ENCODE results near the gene STK17B. TPM values are rescaled to one million over a fixed set of nuclear protein-coding genes. Genes with fewer than 3 reads are reported as not detected.

STK17B gene
- total and polyA plus RNA-seq, 2 of the 8 experiments (the other 6 are each of a cell fraction or from before 2014, with no cell fraction given) = 1.8 to 10.5 TPM

- H2AK5ac ChIP-seq (ENCODE audit: low read depth, low read length) = no peak overlapping the region
- POLR2A ChIA-PET (ENCODE audit: partially characterized antibody) = no interaction called here
- no peak overlapping the region for H4K91ac ChIP-seq (replicated peaks; ENCODE audit: insufficient read length, low read length)
- no peak overlapping the region for H2AFZ ChIP-seq (ENCODE audit: low read length)
- no peaks in the 10 kb centered on the region for H3K9me3 ChIP-seq (ENCODE audit: insufficient read depth in 2 of 2, low read depth in 1 of 2, low read length in 1 of 2)
- no peak overlapping the region for H2BK120ac ChIP-seq (replicated peaks; ENCODE audit: low read depth, low read length)
- 89% methylated on average over 6 of the region's 6 CpGs; no CpG with 5 or more reads in 1 of the 2 experiments for WGBS, 2 experiments (ENCODE audit: extremely low coverage in 1 of 2, insufficient coverage in 1 of 2, insufficient read length in 1 of 2, insufficient replicate concordance in 2 of 2, low coverage in 1 of 2, low lambda C conversion rate in 2 of 2, missing lambda C conversion rate in 1 of 2)
- H4K5ac ChIP-seq (ENCODE audit: insufficient read length, low read depth, low read length) = no peak overlapping the region
- H3K14ac ChIP-seq (ENCODE audit: insufficient read length) = no peak overlapping the region
- no peak overlapping the region for H4K8ac ChIP-seq (ENCODE audit: extremely low read depth, insufficient read depth, low read length)
- H3K79me1 ChIP-seq (ENCODE audit: low read depth, low read length) = no peaks in the 10 kb centered on the region
- H3K23ac ChIP-seq (ENCODE audit: insufficient read length) = no peak overlapping the region
- H3K23me2 ChIP-seq (ENCODE audit: low read depth, low read length) = no peaks in the 10 kb centered on the region
- no peaks in the 10 kb centered on the region for H3K27me3 ChIP-seq (replicated peaks in 1 of 4; ENCODE audit: control insufficient read depth in 3 of 4, extremely low read depth in 1 of 4, insufficient read depth in 3 of 4, low read length in 3 of 4)
- H3K9ac ChIP-seq (replicated peaks in 1 of 4; ENCODE audit: extremely low read depth in 1 of 4, low read depth in 3 of 4, low read length in 3 of 4) = no peak overlapping the region
- no peak overlapping the region for H3K4me3 ChIP-seq (ENCODE audit: extremely low read depth in 1 of 4, insufficient read depth in 2 of 4, low read depth in 3 of 4, low read length in 4 of 4)
- CTCF ChIA-PET (ENCODE audit: partially characterized antibody) = interaction anchor here (1.1 kb wide), 1 partner anchor 82 kb away, joined by 3 read pairs; no protein-coding TSS in a partner anchor
- no peak overlapping the region for H3K4ac ChIP-seq (replicated peaks; ENCODE audit: insufficient read length, low read depth, low read length)
- H3K18ac ChIP-seq (ENCODE audit: extremely low read depth, low read length) = no peak overlapping the region
- no peak overlapping the region for H3K4me2 ChIP-seq (ENCODE audit: insufficient read depth in 1 of 2, low read depth in 2 of 2, low read length in 2 of 2)
- no peak overlapping the region for H3K56ac ChIP-seq (replicated peaks; ENCODE audit: insufficient read length, low read depth, low read length)
- DNase-seq (ENCODE audit: low read depth in 1 of 2, low spot score in 2 of 2) (no peak), FAIRE-seq (no peak)
- no peak overlapping the region for H2BK5ac ChIP-seq (ENCODE audit: low read depth, low read length)
- no peak overlapping the region for H2BK20ac ChIP-seq (ENCODE audit: low read length)
- H2BK12ac ChIP-seq (ENCODE audit: low read depth, low read length) = no peak overlapping the region
- H3K4me1 ChIP-seq (replicated peaks in 1 of 4; ENCODE audit: control insufficient read depth in 3 of 4, insufficient read depth in 4 of 4, low read length in 3 of 4) = peaks cover 0 to 3% (median 0%) of the 10 kb centered on the region in 4 experiments; a peak in 1 of 7 replicates
- no peak overlapping the region for H3K27ac ChIP-seq (ENCODE audit: low read depth, low read length)
- H2BK15ac ChIP-seq (ENCODE audit: low read length) = no peak overlapping the region
- no peaks in the 10 kb centered on the region for H3K79me2 ChIP-seq (ENCODE audit: control insufficient read depth in 1 of 2, insufficient read depth in 2 of 2, low read length in 2 of 2)
- no peaks in the 10 kb centered on the region for H4K20me1 ChIP-seq (replicated peaks in 1 of 2; ENCODE audit: control insufficient read depth in 1 of 2, insufficient read depth in 2 of 2, low read length in 2 of 2)
- no peaks in the 10 kb centered on the region for H3K36me3 ChIP-seq (ENCODE audit: control insufficient read depth in 2 of 4, insufficient read depth in 4 of 4, low read length in 3 of 4)
- no peak for TF ChIP-seq PHF8 (conservative IDR thresholded peaks at IDR 0.05; ENCODE audit: low read depth, low read length)
- no peak for TF ChIP-seq TAF1 (IDR thresholded peaks at IDR 0.05; ENCODE audit: low read depth, low read length)
- TF ChIP-seq SP4 (IDR thresholded peaks at IDR 0.05; ENCODE audit: low read length) = no peak
- no peak for TF ChIP-seq MAFK (IDR thresholded peaks at IDR 0.05; ENCODE audit: low read depth, low read length)
- TF ChIP-seq NRF1 (IDR thresholded peaks at IDR 0.05; ENCODE audit: low read depth, low read length) = no peak
- no peak for TF ChIP-seq YY1 (IDR thresholded peaks at IDR 0.05; ENCODE audit: low read depth, low read length)
- TF ChIP-seq SAP30 (IDR thresholded peaks at IDR 0.05; ENCODE audit: insufficient read depth, insufficient replicate concordance, low read length) = no peak
- no peak for TF ChIP-seq CHD1 (IDR thresholded peaks at IDR 0.05; ENCODE audit: low read depth, low read length)
- TF ChIP-seq POLR2AphosphoS5 (IDR thresholded peaks at IDR 0.05; ENCODE audit: low read depth, low read length) = no peak
- TF ChIP-seq RNF2 (IDR thresholded peaks at IDR 0.05; ENCODE audit: borderline replicate concordance, low read depth, low read length, missing control alignments, poor library complexity, severe bottlenecking) = no peak
- TF ChIP-seq BRCA1 (IDR thresholded peaks at IDR 0.05; ENCODE audit: low read depth, low read length) = no peak
- no peak for TF ChIP-seq CTBP2 (IDR thresholded peaks at IDR 0.05; ENCODE audit: borderline replicate concordance, insufficient read depth, insufficient read length, low read length)
- TF ChIP-seq, protein P1, sequence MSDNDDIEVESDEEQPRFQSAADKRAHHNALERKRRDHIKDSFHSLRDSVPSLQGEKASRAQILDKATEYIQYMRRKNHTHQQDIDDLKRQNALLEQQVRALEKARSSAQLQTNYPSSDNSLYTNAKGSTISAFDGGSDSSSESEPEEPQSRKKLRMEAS (IDR thresholded peaks at IDR 0.05) = no peak
Measured at GRCh38 chr2:196215376-196215775, 44.0 kb upstream of the STK17B start.

Data from H1 (cell line).